HG02763 (cell line): ENCODE measurements around the gene CKB.
A peak's percentile ranks its signal among the peaks of the same experiment; 100 is the strongest.

Experiments
- ATAC-seq: cut with Tn5 transposase; IDR thresholded peaks from one replicate; pipeline ENCODE4 v1.9.1; 2021; ENCODE audit warnings: mild to moderate bottlenecking, moderate library complexity; ENCODE audit not compliant: unreplicated experiment

CKB gene

GRCh38 chr14:103539056-103539825 is 16.6 kb upstream of the CKB start:
- ATAC-seq = no peak

DNA sequence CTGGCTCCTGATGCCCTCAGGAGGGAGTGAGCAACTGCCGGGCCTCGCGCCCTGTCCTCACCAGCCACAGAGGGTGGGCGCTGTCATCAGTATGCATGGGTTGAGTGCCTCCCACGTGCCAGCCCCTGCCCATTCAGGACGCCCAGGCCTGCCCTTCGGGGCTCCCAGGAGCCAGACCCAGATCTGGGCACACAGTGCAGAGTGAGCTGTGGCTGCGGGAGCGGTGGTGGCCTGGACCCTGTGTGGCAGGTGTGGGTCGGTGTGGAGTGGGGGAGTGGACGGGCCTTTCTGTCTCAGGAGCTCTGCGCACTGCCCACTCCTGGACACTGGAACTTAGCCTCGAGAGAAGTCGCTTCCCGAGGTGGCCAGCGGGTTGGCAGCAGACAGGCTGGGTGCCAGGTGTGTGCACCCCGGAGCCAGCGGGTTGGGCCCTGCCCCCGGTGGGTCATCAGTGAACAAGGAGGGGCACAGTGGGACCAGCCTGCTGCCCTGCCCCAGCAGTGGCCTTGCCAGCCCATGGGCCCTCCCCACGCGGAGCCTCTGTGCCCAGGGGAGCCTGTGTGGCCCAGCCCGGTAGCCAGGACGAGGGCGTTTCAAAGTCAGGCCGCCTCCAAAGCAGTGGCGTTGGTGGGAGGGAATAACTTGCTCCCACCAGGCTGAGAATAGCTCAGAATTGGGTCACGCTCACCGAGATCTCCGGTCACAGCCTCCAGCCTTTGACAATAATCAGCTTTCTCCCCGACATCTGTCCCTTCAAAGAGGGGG is 15.8 kb upstream of the CKB start:
- ATAC-seq = no peak

- no peak for ATAC-seq
Measured at GRCh38 chr14:103537175-103537990, 14.8 kb upstream of the CKB start.

GRCh38 chr14:103536693-103537092 is 14.1 kb upstream of the CKB start:
- ATAC-seq = no peak

DNA sequence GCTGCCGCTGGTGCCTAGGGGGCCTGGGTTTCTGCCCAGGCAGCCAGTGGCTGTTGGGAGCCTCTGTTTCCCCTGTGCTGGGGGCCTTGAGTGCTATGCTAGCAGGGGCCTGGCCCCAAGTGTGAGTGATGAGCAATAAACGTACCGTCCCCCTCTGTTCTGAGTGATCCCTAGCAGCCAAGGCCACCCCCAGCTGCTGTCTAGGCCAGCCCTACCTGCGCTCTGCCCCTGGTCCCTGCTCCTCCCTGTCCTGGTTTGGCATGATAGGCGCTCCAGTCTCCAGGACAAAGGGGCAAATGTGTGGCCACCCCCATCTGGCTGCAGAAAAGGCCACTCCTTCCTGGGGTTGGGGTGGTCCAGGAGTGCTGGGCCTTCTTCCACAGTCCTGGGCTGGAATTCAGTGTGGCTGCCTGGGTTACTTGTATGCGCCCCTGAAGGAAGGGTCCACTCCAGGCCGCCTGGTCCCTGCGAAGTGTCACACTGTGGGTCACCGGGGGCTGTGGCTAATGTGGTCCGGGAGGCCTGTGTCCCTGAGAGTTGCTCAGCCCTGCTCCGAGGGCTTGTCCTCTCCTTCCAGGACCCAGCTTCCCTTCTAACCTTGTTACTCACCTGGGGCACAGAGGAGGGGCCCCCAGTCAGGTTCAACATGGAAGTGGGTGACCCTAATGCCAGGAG is 13.4 kb upstream of the CKB start:
- ATAC-seq = no peak

- ATAC-seq = no peak
Measured at GRCh38 chr14:103535081-103535890, 12.7 kb upstream of the CKB start.

DNA sequence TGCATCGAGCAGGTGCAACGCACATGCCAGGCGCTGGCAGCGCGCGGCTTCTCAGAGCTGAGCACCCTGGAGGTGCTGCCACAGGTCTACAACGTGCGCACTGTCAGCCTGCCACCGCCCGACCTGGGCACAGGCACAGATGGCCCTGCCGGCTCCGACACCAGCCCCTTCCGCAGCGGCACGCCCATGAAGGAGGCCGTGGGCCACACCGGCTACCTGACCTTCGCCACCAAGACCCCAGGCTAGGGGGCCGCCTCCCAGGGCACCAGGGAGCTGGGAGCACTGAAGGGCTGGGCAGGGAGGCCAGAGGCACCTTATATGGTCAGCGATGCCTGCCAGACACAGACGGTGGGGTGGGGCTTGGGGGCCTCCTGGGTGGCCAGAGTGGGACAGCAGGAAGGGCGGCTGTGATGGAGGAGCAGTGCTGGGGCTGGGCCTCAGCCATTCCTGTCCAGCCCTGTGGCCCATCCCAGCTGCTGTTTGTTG is 12.0 kb upstream of the CKB start:
- ATAC-seq = no peak

GRCh38 chr14:103533999-103534575 is 11.5 kb upstream of the CKB start:
- no peak for ATAC-seq

- no peak for ATAC-seq
Measured at GRCh38 chr14:103533137-103533998, 10.7 kb upstream of the CKB start.

GRCh38 chr14:103532216-103533136 is 9.8 kb upstream of the CKB start:
- no peak for ATAC-seq

DNA sequence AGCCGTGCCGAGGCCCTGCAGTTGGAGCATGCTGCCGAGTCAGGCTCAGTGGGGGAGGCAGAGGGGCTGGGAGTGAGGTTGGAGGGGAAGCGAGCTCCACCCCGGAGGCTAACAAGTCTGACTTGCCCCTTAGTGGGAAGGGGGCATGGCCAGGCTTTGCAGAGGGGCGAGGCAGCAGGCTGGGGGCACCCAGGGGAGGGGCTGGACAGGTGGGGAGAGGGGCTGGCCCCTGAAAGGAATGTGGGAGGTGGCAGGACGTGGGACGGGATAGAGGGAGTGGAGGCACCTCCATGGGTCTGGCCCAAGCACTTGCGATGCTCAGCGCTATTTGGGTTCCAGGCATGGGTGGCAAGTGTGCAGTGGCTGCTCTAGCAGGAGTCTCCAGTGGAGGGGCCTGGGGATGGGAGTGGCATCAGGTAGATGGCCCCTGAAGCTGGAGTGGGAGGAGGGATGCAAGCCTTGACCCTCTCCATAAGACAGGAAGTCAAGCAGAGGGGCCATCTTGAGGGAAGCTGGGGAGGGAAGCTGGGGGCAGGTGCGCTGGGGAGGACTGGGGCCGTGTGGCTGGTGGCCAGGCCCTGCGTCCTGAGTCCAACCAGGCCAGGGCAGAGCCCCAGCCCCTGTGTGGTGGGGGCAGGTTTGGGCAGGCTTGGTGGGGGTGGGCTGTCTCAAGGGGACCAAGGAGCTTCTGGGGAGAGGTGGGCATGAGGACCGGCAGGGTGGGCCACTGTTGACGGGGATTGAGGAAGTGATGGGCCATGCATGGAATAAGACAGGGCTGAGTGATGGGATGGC is 9.0 kb upstream of the CKB start:
- ATAC-seq = no peak

GRCh38 chr14:103530831-103531230 is 8.2 kb upstream of the CKB start:
- ATAC-seq = no peak

GRCh38 chr14:103530390-103530789 is 7.8 kb upstream of the CKB start:
- no peak for ATAC-seq

DNA sequence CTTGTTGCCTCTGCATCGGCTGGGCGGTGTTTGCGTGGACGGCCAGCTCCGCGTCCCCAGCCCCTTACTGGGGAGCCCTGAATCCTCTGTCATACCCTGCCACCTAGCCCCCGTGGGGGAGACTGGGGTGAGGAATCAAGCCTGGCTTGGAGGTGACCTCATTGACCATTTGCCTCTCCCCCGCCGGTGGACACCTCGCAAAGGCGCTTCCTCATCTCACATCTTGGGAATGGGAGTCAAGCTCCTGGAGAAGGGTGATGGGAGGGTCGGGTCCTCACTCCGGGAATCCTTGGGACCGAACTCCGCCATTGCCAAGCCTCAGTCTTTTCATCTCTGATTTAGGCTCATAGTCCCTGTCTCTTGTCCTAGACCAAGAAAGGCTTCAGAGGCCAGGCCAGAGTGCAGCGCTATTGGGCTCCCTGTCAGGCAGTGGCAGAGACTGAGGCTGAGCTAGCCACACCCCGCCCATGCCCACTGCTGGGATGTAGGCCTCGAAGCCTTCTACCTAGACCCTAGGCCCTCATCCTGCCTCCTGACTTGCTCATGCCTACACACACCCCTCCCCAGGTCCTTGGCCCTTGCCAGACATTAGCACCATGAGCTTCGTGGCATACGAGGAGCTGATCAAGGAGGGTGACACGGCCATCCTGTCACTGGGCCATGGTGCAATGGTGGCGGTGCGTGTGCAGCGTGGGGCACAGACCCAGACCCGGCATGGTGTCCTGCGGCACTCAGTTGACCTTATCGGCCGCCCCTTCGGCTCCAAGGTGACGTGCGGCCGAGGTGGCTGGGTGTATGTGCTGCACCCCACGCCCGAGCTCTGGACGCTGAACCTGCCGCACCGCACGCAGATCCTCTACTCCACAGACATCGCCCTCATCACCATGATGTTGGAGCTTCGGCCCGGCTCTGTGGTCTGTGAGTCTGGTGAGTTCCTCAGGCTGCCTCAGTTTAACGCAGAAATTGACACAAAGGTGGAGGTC is 7.0 kb upstream of the CKB start:
- ATAC-seq = peak; percentile 3

- ATAC-seq = peak; percentile 34
Measured at GRCh38 chr14:103528587-103529382, 6.2 kb upstream of the CKB start, which contains the start of gene TRMT61A. Gene TRMT61A (plus strand): TSS chr14:103529196. CDS start chr14:103529979, 783 bp downstream.
